Choroid plexus epithelial cell (primary cell): ENCODE measurements around the gene MEIKIN.
"Not testable (repeated sequence)": the region's sequence is repeated elsewhere in the genome, so short reads cannot be mapped to it uniquely, and the experiment has no call there.

Experiments used
- DNase-seq: peaks from one replicate; pipeline ENCODE4 v3.0.0-alpha.2; 2010; ENCODE audit warnings: low read depth
- H3K4me3 ChIP-seq: 2 replicates; pipeline ENCODE4 v1.5.1; 2011; ENCODE audit warnings: low read depth, mild to moderate bottlenecking, control low read depth, low read length, moderate library complexity
- TF ChIP-seq, protein P1 (sequence below): conservative IDR thresholded peaks from 2 replicates; pipeline ENCODE4 v1.5.1; 2011; ENCODE audit warnings: low read depth, mild to moderate bottlenecking, control low read depth, inconsistent platforms, low read length, moderate library complexity

The MEIKIN gene

DNA sequence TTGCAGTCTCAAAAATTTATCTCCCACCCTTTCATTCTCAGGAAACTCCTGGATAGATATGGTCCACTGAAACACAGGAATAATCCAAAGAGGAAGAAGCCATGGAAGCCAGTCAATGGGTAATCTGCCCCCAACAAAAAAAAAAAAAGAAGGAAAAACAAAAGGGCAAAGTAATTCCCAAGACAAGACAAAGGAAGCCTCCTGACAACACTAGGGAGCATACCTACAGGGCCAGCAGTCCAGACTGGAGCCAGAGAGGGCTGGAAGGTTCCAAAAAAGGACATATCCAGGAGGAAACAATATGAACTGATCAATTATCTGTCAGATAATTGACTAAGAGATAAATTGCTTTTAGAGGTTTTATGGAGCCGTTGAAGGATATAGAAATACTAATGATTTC lies 161.6 kb downstream of the MEIKIN start:
- DNase-seq: no peak
- TF ChIP-seq, protein P1, sequence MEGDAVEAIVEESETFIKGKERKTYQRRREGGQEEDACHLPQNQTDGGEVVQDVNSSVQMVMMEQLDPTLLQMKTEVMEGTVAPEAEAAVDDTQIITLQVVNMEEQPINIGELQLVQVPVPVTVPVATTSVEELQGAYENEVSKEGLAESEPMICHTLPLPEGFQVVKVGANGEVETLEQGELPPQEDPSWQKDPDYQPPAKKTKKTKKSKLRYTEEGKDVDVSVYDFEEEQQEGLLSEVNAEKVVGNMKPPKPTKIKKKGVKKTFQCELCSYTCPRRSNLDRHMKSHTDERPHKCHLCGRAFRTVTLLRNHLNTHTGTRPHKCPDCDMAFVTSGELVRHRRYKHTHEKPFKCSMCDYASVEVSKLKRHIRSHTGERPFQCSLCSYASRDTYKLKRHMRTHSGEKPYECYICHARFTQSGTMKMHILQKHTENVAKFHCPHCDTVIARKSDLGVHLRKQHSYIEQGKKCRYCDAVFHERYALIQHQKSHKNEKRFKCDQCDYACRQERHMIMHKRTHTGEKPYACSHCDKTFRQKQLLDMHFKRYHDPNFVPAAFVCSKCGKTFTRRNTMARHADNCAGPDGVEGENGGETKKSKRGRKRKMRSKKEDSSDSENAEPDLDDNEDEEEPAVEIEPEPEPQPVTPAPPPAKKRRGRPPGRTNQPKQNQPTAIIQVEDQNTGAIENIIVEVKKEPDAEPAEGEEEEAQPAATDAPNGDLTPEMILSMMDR: no peak
- no peak overlapping the region for H3K4me3 ChIP-seq

DNA sequence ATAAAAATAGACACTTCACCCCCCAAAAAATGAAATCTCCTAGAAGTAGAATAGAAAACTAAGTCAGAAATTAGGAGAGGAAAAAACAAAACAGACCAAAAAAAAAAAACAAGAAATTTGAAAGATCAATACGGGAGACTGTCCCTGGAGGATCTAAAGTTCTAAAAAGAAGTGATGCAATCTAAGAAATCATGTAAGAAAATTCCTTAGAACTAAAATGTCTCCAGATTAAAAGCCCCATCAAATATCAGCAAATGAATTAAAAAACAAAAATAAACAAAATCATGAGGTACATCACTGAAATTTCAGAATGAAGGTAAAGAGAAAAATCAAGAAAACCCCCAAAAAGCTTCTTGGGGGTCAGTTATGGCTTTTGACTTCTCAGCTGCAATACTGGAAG lies 162.1 kb downstream of the MEIKIN start:
- no peak overlapping the region for H3K4me3 ChIP-seq
- TF ChIP-seq, protein P1: no peak
- no peak for DNase-seq

- no peak overlapping the region for H3K4me3 ChIP-seq
- DNase-seq: no peak
- TF ChIP-seq, protein P1: no peak
Measured at GRCh38 chr5:131782717-131783116, 162.7 kb downstream of the MEIKIN start.

DNA sequence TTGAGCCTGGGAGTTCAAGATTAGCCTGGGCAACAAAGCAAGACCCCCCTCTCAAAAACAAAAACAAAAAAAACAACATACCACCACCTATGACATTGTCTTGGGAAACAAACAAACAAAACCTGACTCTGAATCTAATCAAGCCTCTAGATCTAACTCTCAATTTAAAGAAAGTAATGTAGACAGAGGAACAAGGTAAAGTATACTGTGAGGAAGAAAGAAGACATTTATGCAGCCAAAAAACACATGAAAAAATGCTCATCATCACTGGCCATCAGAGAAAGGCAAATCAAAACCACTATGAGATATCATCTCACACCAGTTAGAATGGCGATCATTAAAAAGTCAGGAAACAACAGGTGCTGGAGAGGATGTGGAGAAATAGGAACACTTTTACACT lies 167.3 kb downstream of the MEIKIN start:
- not testable (repeated sequence) for H3K4me3 ChIP-seq, DNase-seq

GRCh38 chr5:131776450-131776849 lies 169.0 kb downstream of the MEIKIN start:
- TF ChIP-seq, protein P1: no peak
- H3K4me3 ChIP-seq: no peak overlapping the region
- DNase-seq: peak; percentile 20

DNA sequence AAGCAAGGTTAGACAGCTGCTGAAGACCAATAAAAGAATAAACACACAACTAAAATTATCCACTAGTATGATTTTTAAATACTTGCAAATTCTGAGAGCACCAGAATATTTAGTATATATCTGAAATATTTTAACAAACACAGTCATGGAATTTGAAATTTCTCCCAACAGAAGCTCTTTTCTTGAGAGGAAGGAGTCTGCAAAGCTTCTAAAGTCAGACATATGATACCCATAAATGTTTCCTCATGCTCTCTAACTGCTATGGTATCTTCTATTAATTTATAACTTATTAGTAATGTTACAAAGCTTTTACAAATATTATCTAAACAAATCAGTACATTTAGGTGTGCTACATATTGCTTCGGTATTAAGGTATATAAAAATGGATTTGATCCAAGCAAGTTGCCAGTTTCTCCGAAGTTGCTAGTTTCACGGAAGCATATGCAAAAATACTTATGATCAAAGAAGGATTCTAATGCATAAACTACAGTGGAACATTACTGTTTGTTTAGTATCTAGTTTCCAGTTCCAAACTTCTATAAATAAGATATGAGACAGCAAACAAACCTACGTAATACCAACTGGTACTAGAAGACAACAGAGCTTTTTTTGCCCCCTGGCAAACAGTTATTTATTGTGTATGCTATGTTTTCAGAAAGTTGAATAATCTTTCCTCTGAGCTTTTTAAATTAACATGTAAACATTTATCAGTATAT lies 170.7 kb downstream of the MEIKIN start:
- TF ChIP-seq, protein P1: no peak
- no peak for DNase-seq
- no peak overlapping the region for H3K4me3 ChIP-seq

DNA sequence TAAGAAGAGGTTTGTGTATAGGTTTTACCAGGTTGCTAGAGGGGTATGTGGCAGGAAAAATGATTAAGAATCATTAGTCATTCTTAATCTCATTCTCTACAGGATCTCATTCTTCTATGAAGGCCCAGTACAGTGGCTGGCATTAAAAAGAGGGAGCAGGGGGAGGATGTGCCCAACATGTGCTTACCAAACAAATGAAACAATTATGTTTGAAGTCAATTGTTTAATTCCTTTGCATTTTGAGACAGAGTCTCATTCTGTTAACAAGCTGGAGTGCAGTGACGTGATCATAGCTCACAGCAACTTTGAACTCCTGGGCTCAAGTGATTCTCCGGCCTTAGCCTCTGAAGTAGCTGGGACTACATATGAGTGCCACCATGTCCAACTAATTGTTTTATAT lies 171.7 kb downstream of the MEIKIN start:
- H3K4me3 ChIP-seq: no peak overlapping the region
- DNase-seq: no peak
- TF ChIP-seq, protein P1: no peak
